OCI-LY7 (cell line): ENCODE results near the gene ZNF438. TPM values are rescaled to one million over a fixed set of nuclear protein-coding genes. Genes with fewer than 3 reads are reported as not detected.

Experiments used
- BruUV-seq: library from RNA; stranded (reverse); fragments of 400-500 nt; replicated peaks from 2 replicates; lab custom pipeline; 2021; lab: Mats Ljungman, UMichigan
- CTCF ChIA-PET: fragments of 300-600 bp; sonication (Branson Sonifier 250); formaldehyde crosslinking; loops from one replicate; lab custom pipeline; 2022; ENCODE audit warnings: antibody characterized with exemption; ENCODE audit not compliant: unreplicated experiment; lab: Charles Lee
- POLR2A ChIA-PET: fragments of 300-600 bp; sonication (Branson Sonifier 250); formaldehyde crosslinking; loops from one replicate; lab custom pipeline; 2022; ENCODE audit warnings: antibody characterized with exemption; lab: Charles Lee
- DNase-seq: peaks from one replicate; pipeline ENCODE4 v3.0.0-alpha.2; 2015; ENCODE audit warnings: low spot score
- H2AFZ ChIP-seq: fragments of 200-600 bp; sonication (generic), shearing (Covaris generic); 2 replicates; pipeline ENCODE4 v1.6.1; 2014; ENCODE audit warnings: mild to moderate bottlenecking, antibody characterized with exemption, low read length, moderate library complexity
- H3K27ac ChIP-seq: fragments of 200-600 bp; sonication (generic); 2 replicates; pipeline ENCODE4 v1.5.1; 2014; ENCODE audit warnings: mixed run types, low read depth, mild to moderate bottlenecking, moderate library complexity, low read length, inconsistent platforms; ENCODE audit not compliant: poor library complexity, severe bottlenecking
- H3K36me3 ChIP-seq: fragments of 200-600 bp; sonication (generic); 2 replicates; pipeline ENCODE4 v1.6.1; 2014; ENCODE audit warnings: mild to moderate bottlenecking, antibody characterized with exemption, low read length, moderate library complexity, mixed read lengths; ENCODE audit not compliant: insufficient read depth
- H3K4me1 ChIP-seq: fragments of 200-600 bp; sonication (generic); 2 replicates; pipeline ENCODE4 v1.5.1; 2014; ENCODE audit warnings: mild to moderate bottlenecking, low read length; ENCODE audit not compliant: insufficient read depth, poor library complexity, severe bottlenecking
- H3K4me2 ChIP-seq: fragments of 200-600 bp; sonication (generic); 2 replicates; pipeline ENCODE4 v1.6.1; 2014; ENCODE audit warnings: mild to moderate bottlenecking, low read length
- H3K4me3 ChIP-seq: fragments of 200-600 bp; sonication (generic); 2 replicates; pipeline ENCODE4 v1.5.1; 2014; ENCODE audit warnings: mild to moderate bottlenecking, low read depth, low read length; ENCODE audit not compliant: poor library complexity, severe bottlenecking
- H3K79me2 ChIP-seq: fragments of 200-600 bp; sonication (generic); 2 replicates; pipeline ENCODE4 v1.6.1; 2016; ENCODE audit warnings: low read depth, mild to moderate bottlenecking, low read length, moderate library complexity, mixed read lengths; ENCODE audit not compliant: insufficient read depth
- H3K9me2 ChIP-seq: fragments of 200-600 bp; sonication (generic); 2 replicates; pipeline ENCODE4 v1.6.1; 2016; ENCODE audit warnings: mild to moderate bottlenecking, low read length, mixed read lengths; ENCODE audit not compliant: insufficient read depth
- H3K9me3 ChIP-seq: fragments of 200-600 bp; sonication (generic); 2 replicates; pipeline ENCODE4 v1.6.1; 2014; ENCODE audit warnings: mild to moderate bottlenecking, mixed run types, low read length, mixed read lengths
- H4K20me1 ChIP-seq: fragments of 200-600 bp; sonication (generic); 2 replicates; pipeline ENCODE4 v1.6.1; 2014; ENCODE audit warnings: mild to moderate bottlenecking, antibody characterized with exemption, low read length, moderate library complexity, mixed read lengths; ENCODE audit not compliant: insufficient read depth
- CTCF ChIP-seq: fragments of 200-600 bp; sonication (generic); conservative IDR thresholded peaks from 2 replicates; pipeline ENCODE4 v1.5.1; 2014; ENCODE audit warnings: mild to moderate bottlenecking, antibody characterized with exemption, low read length, moderate library complexity, mixed read lengths
- EZH2phosphoT487 ChIP-seq: fragments of 200-600 bp; sonication (generic); IDR thresholded peaks from 2 replicates; pipeline ENCODE4 v1.6.1; 2018; ENCODE audit warnings: low read depth, borderline replicate concordance, mild to moderate bottlenecking, mixed run types, antibody characterized with exemption, low read length, moderate library complexity, mixed read lengths
- intact Hi-C: fragments of 100-400 bp; cut with micrococcal nuclease; formaldehyde crosslinking; loops from one replicate; pipeline ENCODE4 v1.10.0; 2022; ENCODE audit not compliant: unreplicated experiment
- total RNA-seq, 2 experiments: library from RNA; depleted of rRNA in 1 of 2; stranded (reverse); fragments of >200 nt in 1 of 2; shearing (Covaris generic) in 1 of 2; gene quantifications; 2 replicates each; pipeline ENCODE4 v1.2.3, GENCODE V29; 2014 to 2022

Gene ZNF438
- total RNA-seq, 2 experiments from 2014 or later: 2.0 to 2.5 TPM

GRCh38 chr10:30834651-30835050 lies 197.0 kb downstream of the ZNF438 start:
- no peaks in the 10 kb centered on the region for H3K9me2 ChIP-seq
- H3K36me3 ChIP-seq: no peaks in the 10 kb centered on the region
- H3K27ac ChIP-seq: no peak overlapping the region
- POLR2A ChIA-PET: interaction anchor here (0.6 kb wide), 1 partner anchor 13 kb away, joined by 3 read pairs; no protein-coding TSS in a partner anchor
- no peaks in the 10 kb centered on the region for H3K79me2 ChIP-seq
- no peak overlapping the region for H3K4me3 ChIP-seq
- no peak overlapping the region for H3K4me2 ChIP-seq
- DNase-seq: no peak
- H4K20me1 ChIP-seq: no peaks in the 10 kb centered on the region
- intact Hi-C loops: no loop called here
- no peaks in the 10 kb centered on the region for H3K4me1 ChIP-seq
- CTCF ChIA-PET: no interaction called here
- no peak overlapping the region for H2AFZ ChIP-seq
- H3K9me3 ChIP-seq: no peaks in the 10 kb centered on the region
- no TSS peak for BruUV-seq
- TF ChIP-seq EZH2phosphoT487 (no peak), CTCF (no peak)

- H3K79me2 ChIP-seq: no peaks in the 10 kb centered on the region
- no TSS peak for BruUV-seq
- DNase-seq: no peak
- no peaks in the 10 kb centered on the region for H3K36me3 ChIP-seq
- no peaks in the 10 kb centered on the region for H4K20me1 ChIP-seq
- CTCF ChIA-PET: no interaction called here
- H2AFZ ChIP-seq: no peak overlapping the region
- intact Hi-C loops: no loop called here
- H3K27ac ChIP-seq: no peak overlapping the region
- POLR2A ChIA-PET: interaction anchor here (0.6 to 0.7 kb wide), 2 partner anchors 13 to 120 kb away, joined by 3 read pairs; no protein-coding TSS in a partner anchor
- no peaks in the 10 kb centered on the region for H3K9me2 ChIP-seq
- H3K4me1 ChIP-seq: no peaks in the 10 kb centered on the region
- H3K9me3 ChIP-seq: no peaks in the 10 kb centered on the region
- TF ChIP-seq EZH2phosphoT487 (no peak), CTCF (no peak)
- H3K4me2 ChIP-seq: no peak overlapping the region
- H3K4me3 ChIP-seq: no peak overlapping the region
Observed at GRCh38 chr10:30834153-30834552, 197.5 kb downstream of the ZNF438 start.

- no peak for DNase-seq
- Histone ChIP-seq H4K20me1 (no peaks in the 10 kb centered on the region), H3K9me3 (no peaks in the 10 kb centered on the region), H3K79me2 (no peaks in the 10 kb centered on the region), H3K4me1 (no peaks in the 10 kb centered on the region), H3K27ac (no peak overlapping the region), H3K4me3 (no peak overlapping the region), H3K9me2 (no peaks in the 10 kb centered on the region), H2AFZ (no peak overlapping the region), H3K4me2 (no peak overlapping the region), H3K36me3 (no peaks in the 10 kb centered on the region)
- TF ChIP-seq EZH2phosphoT487: no peak
- no peak for TF ChIP-seq CTCF
- intact Hi-C loops: no loop called here
- ChIA-PET CTCF (no interaction called here), POLR2A (interaction anchor here (0.7 kb wide), 1 partner anchor 120 kb away, joined by 3 read pairs; no protein-coding TSS in a partner anchor)
- BruUV-seq: no TSS peak
Observed at GRCh38 chr10:30833628-30833970, 198.1 kb downstream of the ZNF438 start.
